RWPE1 (cell line): ENCODE results near the gene RGS14.
A peak's percentile ranks its signal among the peaks of the same experiment; 100 is the strongest.

Source experiments
- CTCF ChIA-PET: fragments of 350-600 bp; sonication (Branson Sonifier 250); formaldehyde crosslinking; extraction: SDS; loops from one replicate; lab custom pipeline; 2021; lab: Yijun Ruan, JAX
- POLR2A ChIA-PET: fragments of 400-600 bp; formaldehyde crosslinking; extraction: SDS; loops from one replicate; lab custom pipeline; 2020; ENCODE audit warnings: antibody characterized with exemption; ENCODE audit not compliant: low non-redundant PET; lab: Yijun Ruan, JAX
- DNase-seq: peaks from one replicate; pipeline ENCODE4 v3.0.0; 2012; ENCODE audit warnings: low spot score
- H3K27ac ChIP-seq: fragments of 450-650 bp; 2 replicates; pipeline ENCODE4 v1.5.1; 2017
- TF ChIP-seq, protein P1 (sequence below): fragments of 450-650 bp; conservative IDR thresholded peaks from 2 replicates; pipeline ENCODE4 v1.5.1; 2017; ENCODE audit warnings: low read depth, mild to moderate bottlenecking

RGS14 gene

DNA sequence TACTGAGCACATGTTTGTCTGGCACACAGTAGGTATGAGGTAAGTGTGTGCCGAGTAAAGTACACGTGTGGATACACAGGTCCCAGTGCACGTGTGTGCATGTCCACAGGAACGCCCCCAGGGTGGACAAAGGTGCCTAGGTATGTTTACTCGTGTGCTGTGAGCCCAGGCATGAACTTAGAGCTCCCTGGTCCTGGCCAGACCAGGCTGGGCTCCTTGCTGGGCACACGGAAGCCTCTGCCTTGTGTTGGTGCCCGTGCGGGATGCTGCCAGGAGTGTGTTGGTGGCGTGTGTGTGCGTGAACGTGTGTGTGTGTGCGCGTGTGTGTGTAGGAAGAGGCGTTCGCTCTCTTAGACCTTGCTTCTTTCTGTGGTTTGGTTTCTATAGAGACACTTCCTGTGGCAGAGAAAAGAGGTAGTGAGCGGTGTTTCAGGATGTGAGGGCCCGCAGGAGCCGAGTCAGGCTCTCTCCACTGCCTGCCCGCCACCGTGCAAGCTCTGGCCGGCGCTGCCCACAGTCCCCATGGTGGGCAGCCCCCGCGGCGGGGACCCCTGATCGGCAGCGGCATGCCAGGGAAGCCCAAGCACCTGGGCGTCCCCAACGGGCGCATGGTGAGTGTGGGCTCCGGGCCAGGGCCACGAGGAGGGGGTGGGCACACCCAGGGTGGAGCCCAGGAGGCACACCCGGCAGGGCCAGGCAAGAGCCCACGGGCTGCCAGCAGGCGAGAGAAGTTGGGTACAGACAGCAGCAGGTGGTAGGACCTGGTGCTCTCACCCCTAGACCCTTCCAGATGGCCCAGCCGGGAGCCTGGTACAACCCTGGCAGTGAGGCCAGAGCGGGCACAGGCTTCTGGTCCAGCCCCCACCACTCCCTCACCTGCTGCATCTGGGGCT lies at the start of gene RGS14:
TSS of gene RGS14 (plus strand) at position 466 of the 893 bp plus-strand sequence. CDS start at position 567, 101 bp downstream.
- peak within 1 kb of the TSS; percentile 89 for H3K27ac ChIP-seq
- TF ChIP-seq, protein P1, sequence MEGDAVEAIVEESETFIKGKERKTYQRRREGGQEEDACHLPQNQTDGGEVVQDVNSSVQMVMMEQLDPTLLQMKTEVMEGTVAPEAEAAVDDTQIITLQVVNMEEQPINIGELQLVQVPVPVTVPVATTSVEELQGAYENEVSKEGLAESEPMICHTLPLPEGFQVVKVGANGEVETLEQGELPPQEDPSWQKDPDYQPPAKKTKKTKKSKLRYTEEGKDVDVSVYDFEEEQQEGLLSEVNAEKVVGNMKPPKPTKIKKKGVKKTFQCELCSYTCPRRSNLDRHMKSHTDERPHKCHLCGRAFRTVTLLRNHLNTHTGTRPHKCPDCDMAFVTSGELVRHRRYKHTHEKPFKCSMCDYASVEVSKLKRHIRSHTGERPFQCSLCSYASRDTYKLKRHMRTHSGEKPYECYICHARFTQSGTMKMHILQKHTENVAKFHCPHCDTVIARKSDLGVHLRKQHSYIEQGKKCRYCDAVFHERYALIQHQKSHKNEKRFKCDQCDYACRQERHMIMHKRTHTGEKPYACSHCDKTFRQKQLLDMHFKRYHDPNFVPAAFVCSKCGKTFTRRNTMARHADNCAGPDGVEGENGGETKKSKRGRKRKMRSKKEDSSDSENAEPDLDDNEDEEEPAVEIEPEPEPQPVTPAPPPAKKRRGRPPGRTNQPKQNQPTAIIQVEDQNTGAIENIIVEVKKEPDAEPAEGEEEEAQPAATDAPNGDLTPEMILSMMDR, result no peak
- DNase-seq, result peak; percentile 62
- CTCF ChIA-PET, result interaction anchor here (0.6 to 1.7 kb wide), 5 partner anchors 13 to 97 kb away, joined by 3 to 5 read pairs (median 4); no protein-coding TSS in a partner anchor
- POLR2A ChIA-PET, result no interaction called here

DNA sequence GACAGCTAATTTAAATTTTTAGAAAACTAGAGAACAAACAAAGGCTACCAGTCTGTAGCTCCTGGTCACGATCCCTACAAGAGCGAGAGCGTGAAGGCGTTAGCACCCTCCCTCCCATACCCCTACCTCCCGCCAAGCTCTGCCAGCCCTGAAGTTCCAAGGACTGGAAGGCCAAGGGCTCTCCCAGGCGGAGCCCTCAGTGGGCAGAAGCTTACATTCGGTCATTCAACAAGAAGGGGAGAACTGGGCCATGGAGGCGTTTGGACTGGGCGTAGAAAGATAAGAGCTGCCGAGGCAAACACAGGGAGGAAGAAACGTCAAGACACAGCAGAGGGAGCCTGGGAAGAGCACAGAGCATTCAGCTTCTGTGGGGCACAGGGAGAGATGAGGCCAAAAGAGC lies 49.0 kb upstream of the RGS14 start:
- TF ChIP-seq, protein P1, result no peak
- no peak for DNase-seq
- CTCF ChIA-PET, result interaction anchor here (0.8 to 3.3 kb wide), 8 partner anchors 9 to 237 kb away, joined by 4 to 12 read pairs (median 6); no protein-coding TSS in a partner anchor
- POLR2A ChIA-PET, result no interaction called here
- H3K27ac ChIP-seq, result peak overlapping the region; percentile 84

- H3K27ac ChIP-seq, result peak overlapping the region; percentile 84
- no peak for DNase-seq
- CTCF ChIA-PET, result interaction anchor here (0.6 to 3.3 kb wide), 18 partner anchors 18 to 238 kb away, joined by 3 to 12 read pairs (median 5); partner anchors contain the start of gene GRK6
- TF ChIP-seq, protein P1, result peak; percentile 94
- POLR2A ChIA-PET, result interaction anchor here (0.5 to 0.6 kb wide), 2 partner anchors 12 to 177 kb away, joined by 4 read pairs; no protein-coding TSS in a partner anchor
Measured at GRCh38 chr5:177309351-177310191, 48.2 kb upstream of the RGS14 start.

GRCh38 chr5:177310332-177310731 lies 47.4 kb upstream of the RGS14 start:
- ChIA-PET POLR2A (no interaction called here), CTCF (interaction anchor here (0.7 to 3.3 kb wide), 14 partner anchors 17 to 240 kb away, joined by 3 to 12 read pairs (median 5); partner anchors contain the start of gene GRK6)
- DNase-seq, result no peak
- TF ChIP-seq, protein P1, result no peak
- peak overlapping the region; percentile 84 for H3K27ac ChIP-seq

GRCh38 chr5:177310757-177311391 lies 46.9 kb upstream of the RGS14 start:
- TF ChIP-seq, protein P1, result no peak
- no peak for DNase-seq
- CTCF ChIA-PET, result interaction anchor here (1.5 to 3.3 kb wide), 5 partner anchors 78 to 241 kb away, joined by 4 to 12 read pairs (median 7); no protein-coding TSS in a partner anchor
- POLR2A ChIA-PET, result no interaction called here
- H3K27ac ChIP-seq, result peak overlapping the region; percentile 84
